CD4-positive, alpha-beta T cell treated with Interleukin-4 for 1 hour (primary cell): Measurements from ENCODE around the gene HYDIN.

ENCODE experiments used
- DNase-seq, 2 donors: peaks; one replicate each; pipeline ENCODE4 v3.0.0-alpha.2; 2020 to 2022

The HYDIN gene

GRCh38 chr16:70809392-70810060 is 421.0 kb downstream of the HYDIN start:
- no peak for DNase-seq

GRCh38 chr16:70808371-70808770 is 422.2 kb downstream of the HYDIN start:
- DNase-seq: no peak

GRCh38 chr16:70805787-70806186 is 424.7 kb downstream of the HYDIN start:
- no peak for DNase-seq

- DNase-seq: no peak
Observed at GRCh38 chr16:70805380-70805779, 425.1 kb downstream of the HYDIN start.

GRCh38 chr16:70804734-70805169 is 425.8 kb downstream of the HYDIN start:
- DNase-seq: no peak

GRCh38 chr16:70804153-70804733 is 426.3 kb downstream of the HYDIN start:
- no peak for DNase-seq

GRCh38 chr16:70803319-70803718 is 427.2 kb downstream of the HYDIN start:
- DNase-seq: no peak

GRCh38 chr16:70801611-70802010 is 428.9 kb downstream of the HYDIN start:
- DNase-seq: no peak

GRCh38 chr16:70800781-70801480 is 429.6 kb downstream of the HYDIN start, which contains the start of gene VAC14:
Gene VAC14, minus strand, starts transcription at chr16:70801158. Its CDS starts 258 bp downstream, at chr16:70800900.
- DNase-seq: peak; percentile 96 to 97

- no peak for DNase-seq
Observed at GRCh38 chr16:70800311-70800710, 430.2 kb downstream of the HYDIN start.

GRCh38 chr16:70796301-70796700 is 434.2 kb downstream of the HYDIN start:
- DNase-seq: no peak

- no peak for DNase-seq
Observed at GRCh38 chr16:70795296-70795912, 435.1 kb downstream of the HYDIN start.

- no peak for DNase-seq
Observed at GRCh38 chr16:70793851-70794502, 436.5 kb downstream of the HYDIN start.

- no peak for DNase-seq
Observed at GRCh38 chr16:70790815-70791214, 439.7 kb downstream of the HYDIN start.

GRCh38 chr16:70789595-70790447 is 440.7 kb downstream of the HYDIN start:
- DNase-seq: no peak

GRCh38 chr16:70788668-70789594 is 441.6 kb downstream of the HYDIN start:
- no peak for DNase-seq

- DNase-seq: no peak
Observed at GRCh38 chr16:70786020-70786755, 444.3 kb downstream of the HYDIN start.

- no peak for DNase-seq
Observed at GRCh38 chr16:70784692-70785555, 445.6 kb downstream of the HYDIN start.

- DNase-seq: no peak
Observed at GRCh38 chr16:70782237-70782636, 448.3 kb downstream of the HYDIN start.
